ENCODE measurements around the gene F11. TPM values are rescaled to one million over a fixed set of nuclear protein-coding genes. Genes with fewer than 3 reads are reported as not detected.
A peak's percentile ranks its signal among the peaks of the same experiment; 100 is the strongest.

F11 gene
- total RNA-seq: 10 to 100 TPM in 1 of 2 donors, 1 to 10 TPM in 1; 2.8 to 10.2 TPM
- 10 to 100 TPM in 1 of 2 donors, 1 to 10 TPM in 1; 3.2 to 12.9 TPM for polyA plus RNA-seq
- long read RNA-seq, donor 1: 0 reads
- long read RNA-seq, donor 2: 0 reads
- long read RNA-seq, donor 3: 0 reads
- long read RNA-seq, donor 4: 0 reads
- long read RNA-seq, donor 5: 0 reads

- no peak within 1 kb of the TSS for H3K4me3 ChIP-seq
- no peak within 1 kb of the TSS for H3K27ac ChIP-seq (ENCODE audit: low read depth in 1 of 2, low read length in 1 of 2)
- H3K27me3 ChIP-seq (ENCODE audit: control insufficient read depth in 3 of 3, insufficient read depth in 3 of 3, low read length in 2 of 3): no peaks in the 10 kb centered on the region
- ATAC-seq (ENCODE audit: insufficient read depth, low FRiP score) (no peak), DNase-seq (peak in 1 of 3 donors; percentile 31)
- H3K9me3 ChIP-seq (ENCODE audit: control insufficient read depth in 4 of 4, insufficient read depth in 3 of 4, low read length in 3 of 4): no peaks in the 10 kb centered on the region
- no peak for TF ChIP-seq CTCF (IDR thresholded peaks at IDR 0.05; ENCODE audit: control extremely low read depth, extremely low read depth)
- 61 to 62% methylated on average over 10 of the region's 10 CpGs for WGBS, 2 donors
- H3K4me1 ChIP-seq (ENCODE audit: control insufficient read depth in 5 of 5, insufficient read depth in 5 of 5, low read length in 5 of 5): peaks cover 0 to 10% (median 0%) of the 10 kb centered on the region in 5 donors
- no peaks in the 10 kb centered on the region for H3K36me3 ChIP-seq (ENCODE audit: control insufficient read depth in 4 of 4, insufficient read depth in 4 of 4, low read length in 4 of 4)
- no peak within 1 kb of the TSS for H3K9ac ChIP-seq (ENCODE audit: insufficient read depth in 1 of 2, low read length in 2 of 2)
Observed at GRCh38 chr4:186265683-186266652, at the start of gene F11. TSS of gene F11 (plus strand) at chr4:186266189. CDS start at chr4:186267137, 948 bp downstream.

GRCh38 chr4:186216465-186217024 lies 49.4 kb upstream of the F11 start:
- no peaks in the 10 kb centered on the region for H3K27me3 ChIP-seq (ENCODE audit: control insufficient read depth in 3 of 3, insufficient read depth in 3 of 3, low read length in 2 of 3)
- no peaks in the 10 kb centered on the region for H3K36me3 ChIP-seq (ENCODE audit: control insufficient read depth in 4 of 4, insufficient read depth in 4 of 4, low read length in 4 of 4)
- H3K9me3 ChIP-seq (ENCODE audit: control insufficient read depth in 4 of 4, insufficient read depth in 3 of 4, low read length in 3 of 4): no peaks in the 10 kb centered on the region
- peak in 2 of 3 donors; percentile 44 for DNase-seq
- TF ChIP-seq CTCF (IDR thresholded peaks at IDR 0.05; ENCODE audit: control extremely low read depth, extremely low read depth): no peak
- WGBS, 2 donors: 70 to 72% methylated on average over 8 of the region's 8 CpGs
- peaks cover 0 to 6% (median 0%) of the 10 kb centered on the region in 5 donors for H3K4me1 ChIP-seq (ENCODE audit: control insufficient read depth in 5 of 5, insufficient read depth in 5 of 5, low read length in 5 of 5)
- no peak overlapping the region for H3K9ac ChIP-seq (ENCODE audit: insufficient read depth in 1 of 2, low read length in 2 of 2)
- ATAC-seq (ENCODE audit: insufficient read depth, low FRiP score): no peak
- no peak overlapping the region for H3K27ac ChIP-seq (ENCODE audit: low read depth in 1 of 2, low read length in 1 of 2)
- H3K4me3 ChIP-seq: no peak overlapping the region

GRCh38 chr4:186217733-186218293 lies 48.2 kb upstream of the F11 start:
- TF ChIP-seq CTCF (IDR thresholded peaks at IDR 0.05; ENCODE audit: control extremely low read depth, extremely low read depth): no peak
- no peak for ATAC-seq (ENCODE audit: insufficient read depth, low FRiP score)

More at GRCh38 chr4:186217733-186218293, 48.2 kb upstream of the F11 start:
- DNase-seq: no peak
- Histone ChIP-seq H3K4me3 (no peak overlapping the region), H3K36me3 (ENCODE audit: control insufficient read depth in 4 of 4, insufficient read depth in 4 of 4, low read length in 4 of 4) (no peaks in the 10 kb centered on the region), H3K27ac (ENCODE audit: low read depth in 1 of 2, low read length in 1 of 2) (no peak overlapping the region), H3K9ac (ENCODE audit: insufficient read depth in 1 of 2, low read length in 2 of 2) (no peak overlapping the region), H3K9me3 (ENCODE audit: control insufficient read depth in 4 of 4, insufficient read depth in 3 of 4, low read length in 3 of 4) (no peaks in the 10 kb centered on the region), H3K4me1 (ENCODE audit: control insufficient read depth in 5 of 5, insufficient read depth in 5 of 5, low read length in 5 of 5) (peaks cover 0 to 6% (median 0%) of the 10 kb centered on the region in 5 donors), H3K27me3 (ENCODE audit: control insufficient read depth in 3 of 3, insufficient read depth in 3 of 3, low read length in 2 of 3) (no peaks in the 10 kb centered on the region)
- WGBS, 2 donors: 61 to 71% methylated on average over 1 of the region's 1 CpG

All from lung (tissue), 16 donors.